Neural crest cell (in vitro differentiated cells): ENCODE measurements around the gene METTL21C. TPM values are rescaled to one million over a fixed set of nuclear protein-coding genes. Genes with fewer than 3 reads are reported as not detected.

Source experiments
- DNase-seq: peaks from one replicate; pipeline ENCODE4 v3.0.0; 2021; ENCODE audit warnings: low read depth, mixed read lengths, low spot score
- H3K27ac Mint-ChIP-seq: one replicate; pipeline ENCODE4 v1.8.0; 2021; ENCODE audit warnings: mild to moderate bottlenecking, mixed read lengths; ENCODE audit not compliant: unreplicated experiment
- H3K27me3 Mint-ChIP-seq: 2 replicates; pipeline ENCODE4 v1.8.0; 2021; ENCODE audit warnings: low read depth, mild to moderate bottlenecking, mixed read lengths
- H3K36me3 Mint-ChIP-seq: 2 replicates; pipeline ENCODE4 v1.8.0; 2021; ENCODE audit warnings: low read depth, mild to moderate bottlenecking, mixed read lengths
- H3K4me1 Mint-ChIP-seq: 2 replicates; pipeline ENCODE4 v1.8.0; 2021; ENCODE audit warnings: mixed read lengths
- H3K4me3 Mint-ChIP-seq: one replicate; pipeline ENCODE4 v1.8.0; 2021; ENCODE audit warnings: mild to moderate bottlenecking, mixed read lengths
- H3K9me3 Mint-ChIP-seq: 2 replicates; pipeline ENCODE4 v1.8.0; 2021; ENCODE audit warnings: mixed read lengths
- total RNA-seq: library from RNA; stranded (reverse); gene quantifications from 2 replicates; pipeline ENCODE4 v1.2.1, GENCODE V29; 2021
- TF ChIP-seq, protein P1 (sequence below): fragments of 200-600 bp; sonication (generic); conservative IDR thresholded peaks from 2 replicates; pipeline ENCODE4 v1.5.0; 2021; ENCODE audit warnings: antibody characterized with exemption, mild to moderate bottlenecking

The METTL21C gene
- total RNA-seq, 1 donor from 2014 or later, result not detected

DNA sequence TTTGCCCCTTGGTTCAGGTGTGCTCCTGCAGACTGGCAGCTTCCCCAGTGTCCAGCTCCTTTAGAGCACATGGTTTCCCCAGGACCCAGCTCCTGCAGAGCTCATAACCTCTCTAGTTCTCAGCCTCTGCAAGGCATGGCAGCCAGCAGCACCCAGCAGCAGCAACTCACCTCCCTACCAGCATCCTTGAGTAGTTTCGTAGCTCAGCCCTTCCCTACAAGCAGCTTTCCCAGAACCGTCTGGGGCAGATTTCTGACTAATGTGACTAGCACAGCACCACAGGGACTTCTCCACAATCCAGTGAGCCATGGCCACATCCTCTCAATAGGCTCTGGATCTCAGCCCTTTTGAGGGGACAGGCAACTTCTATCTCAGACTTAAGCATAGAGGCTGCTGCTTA lies 14.1 kb upstream of the METTL21C start:
- peaks cover 3% of the 10 kb centered on the region for H3K9me3 Mint-ChIP-seq

DNA sequence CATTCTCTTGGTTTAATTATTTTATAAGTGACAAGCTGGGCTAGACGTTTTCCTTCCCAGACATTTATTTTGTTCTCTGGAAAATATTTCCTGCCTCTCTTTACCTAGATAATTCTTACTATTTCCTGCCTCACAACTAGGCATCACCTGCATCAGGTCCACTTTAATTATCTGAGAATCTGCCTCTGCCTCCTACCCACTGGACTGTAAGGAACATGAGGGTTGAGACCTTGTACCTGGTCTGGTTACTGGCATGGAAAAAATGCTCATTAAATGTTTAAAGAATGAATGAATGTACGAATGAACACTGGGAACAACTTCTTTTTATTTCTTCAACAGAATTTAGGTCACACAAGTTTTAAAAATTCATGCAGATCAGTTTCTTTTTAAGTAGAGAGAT lies 13.4 kb upstream of the METTL21C start:
- Mint-ChIP-seq H3K27me3 (peaks cover 2% of the 10 kb centered on the region), H3K27ac (no peak overlapping the region), H3K36me3 (no peaks in the 10 kb centered on the region), H3K4me3 (no peak overlapping the region), H3K4me1 (no peaks in the 10 kb centered on the region), H3K9me3 (peaks cover 3% of the 10 kb centered on the region)
- no peak for DNase-seq
- TF ChIP-seq, protein P1, sequence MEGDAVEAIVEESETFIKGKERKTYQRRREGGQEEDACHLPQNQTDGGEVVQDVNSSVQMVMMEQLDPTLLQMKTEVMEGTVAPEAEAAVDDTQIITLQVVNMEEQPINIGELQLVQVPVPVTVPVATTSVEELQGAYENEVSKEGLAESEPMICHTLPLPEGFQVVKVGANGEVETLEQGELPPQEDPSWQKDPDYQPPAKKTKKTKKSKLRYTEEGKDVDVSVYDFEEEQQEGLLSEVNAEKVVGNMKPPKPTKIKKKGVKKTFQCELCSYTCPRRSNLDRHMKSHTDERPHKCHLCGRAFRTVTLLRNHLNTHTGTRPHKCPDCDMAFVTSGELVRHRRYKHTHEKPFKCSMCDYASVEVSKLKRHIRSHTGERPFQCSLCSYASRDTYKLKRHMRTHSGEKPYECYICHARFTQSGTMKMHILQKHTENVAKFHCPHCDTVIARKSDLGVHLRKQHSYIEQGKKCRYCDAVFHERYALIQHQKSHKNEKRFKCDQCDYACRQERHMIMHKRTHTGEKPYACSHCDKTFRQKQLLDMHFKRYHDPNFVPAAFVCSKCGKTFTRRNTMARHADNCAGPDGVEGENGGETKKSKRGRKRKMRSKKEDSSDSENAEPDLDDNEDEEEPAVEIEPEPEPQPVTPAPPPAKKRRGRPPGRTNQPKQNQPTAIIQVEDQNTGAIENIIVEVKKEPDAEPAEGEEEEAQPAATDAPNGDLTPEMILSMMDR, result no peak

More for the DNA sequence above, 14.1 kb upstream of the METTL21C start:
- DNase-seq, result no peak
- H3K36me3 Mint-ChIP-seq, result no peaks in the 10 kb centered on the region
- peaks cover 2% of the 10 kb centered on the region for H3K27me3 Mint-ChIP-seq
- H3K4me3 Mint-ChIP-seq, result no peak overlapping the region
- H3K4me1 Mint-ChIP-seq, result no peaks in the 10 kb centered on the region
- TF ChIP-seq, protein P1, result no peak
- H3K27ac Mint-ChIP-seq, result no peak overlapping the region

DNA sequence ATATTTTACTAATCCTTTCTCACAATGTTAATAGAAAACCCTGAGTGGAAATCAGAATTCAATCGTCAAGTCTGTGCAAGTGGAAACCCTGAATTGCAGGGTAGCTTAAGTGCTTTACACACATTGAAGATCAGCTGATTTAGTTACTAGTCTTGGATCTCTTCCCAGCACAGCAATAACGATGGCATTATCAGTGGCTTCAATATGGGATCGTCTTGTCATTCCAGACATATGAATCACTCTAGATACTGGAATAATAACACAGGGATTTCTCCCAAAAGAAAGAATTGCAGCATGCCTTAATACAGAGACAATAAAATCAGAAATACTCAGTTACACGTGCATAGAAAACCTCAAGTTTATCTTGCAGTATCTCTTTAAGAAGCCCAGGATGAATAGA lies 12.6 kb upstream of the METTL21C start:
- Mint-ChIP-seq H3K27ac (no peak overlapping the region), H3K4me1 (no peaks in the 10 kb centered on the region), H3K27me3 (peaks cover 2% of the 10 kb centered on the region), H3K9me3 (peaks cover 3% of the 10 kb centered on the region), H3K36me3 (no peaks in the 10 kb centered on the region), H3K4me3 (no peak overlapping the region)
- no peak for DNase-seq
- TF ChIP-seq, protein P1, result no peak

DNA sequence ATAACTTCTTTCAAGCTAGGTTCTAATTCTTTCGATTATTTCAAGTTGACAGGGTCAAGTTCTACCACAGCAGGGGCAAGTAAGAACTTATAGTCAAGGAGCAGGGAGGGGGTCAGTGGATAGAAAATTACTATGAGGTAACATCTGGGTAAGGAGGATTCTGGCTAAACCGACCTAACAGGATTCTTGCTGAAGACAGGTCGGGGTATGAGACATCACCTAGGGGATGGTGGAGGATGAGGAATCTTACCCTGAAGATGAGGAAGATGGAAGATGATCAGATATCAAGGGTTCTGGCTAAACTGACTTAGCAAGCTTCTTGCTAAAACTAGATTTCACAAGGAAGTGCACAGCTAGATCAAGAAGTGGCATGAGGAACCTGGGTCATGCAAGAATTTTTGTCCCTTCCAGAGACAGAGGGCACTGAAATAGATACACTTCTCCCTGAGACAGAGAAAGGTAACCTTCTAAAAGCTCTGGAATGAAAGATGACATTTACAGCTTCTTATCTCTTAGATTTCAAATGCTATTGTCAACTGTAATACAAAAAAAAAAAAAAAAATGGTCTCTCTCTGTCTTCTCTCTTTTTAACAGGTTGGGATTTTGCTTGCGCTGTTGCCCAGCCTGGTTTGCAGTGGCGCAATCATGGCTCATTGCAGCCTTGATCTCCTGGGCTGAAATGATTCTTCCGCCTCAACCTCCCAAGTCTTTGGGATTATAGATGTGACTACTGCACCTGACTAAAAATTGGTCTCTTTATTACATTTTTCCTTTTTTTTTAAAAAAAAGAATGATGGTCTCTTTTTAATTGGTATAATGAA lies 9.6 kb upstream of the METTL21C start:
- no peaks in the 10 kb centered on the region for H3K9me3 Mint-ChIP-seq
- H3K36me3 Mint-ChIP-seq, result no peaks in the 10 kb centered on the region
- no peak overlapping the region for H3K4me3 Mint-ChIP-seq
- H3K27me3 Mint-ChIP-seq, result peaks cover 2% of the 10 kb centered on the region
- no peak overlapping the region for H3K27ac Mint-ChIP-seq
- DNase-seq, result no peak
- TF ChIP-seq, protein P1, result no peak
- H3K4me1 Mint-ChIP-seq, result no peaks in the 10 kb centered on the region

DNA sequence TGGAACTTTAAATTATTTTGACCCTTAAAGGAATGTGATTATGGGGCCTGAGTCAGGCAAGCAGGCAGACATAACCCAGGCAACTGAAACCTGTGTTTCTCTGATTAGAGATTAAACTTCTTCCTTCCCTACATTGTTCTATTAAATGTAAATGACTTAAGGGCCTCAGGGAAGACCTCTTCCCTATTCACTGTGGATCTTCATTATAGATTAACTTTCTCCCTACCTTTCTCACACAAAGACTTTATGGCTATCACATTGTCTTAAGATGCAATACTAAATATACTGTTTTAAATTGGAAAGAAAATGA lies 8.8 kb upstream of the METTL21C start:
- TF ChIP-seq, protein P1, result no peak
- Mint-ChIP-seq H3K27ac (no peak overlapping the region), H3K36me3 (no peaks in the 10 kb centered on the region), H3K9me3 (peaks cover under 1% of the 10 kb centered on the region), H3K4me1 (no peaks in the 10 kb centered on the region), H3K4me3 (no peak overlapping the region), H3K27me3 (peaks cover 2% of the 10 kb centered on the region)
- no peak for DNase-seq
